NT2/D1 (cell line): ENCODE data around the gene MINAR1.

Source experiments
- YY1 ChIP-seq: IDR thresholded peaks from 2 replicates; pipeline ENCODE4 v1.6.1; 2011; ENCODE audit not compliant: insufficient read length, insufficient read depth
- ZNF274 ChIP-seq: IDR thresholded peaks from 2 replicates; pipeline ENCODE4 v1.6.1; 2011; ENCODE audit warnings: mild to moderate bottlenecking, low read depth, low read length

GRCh38 chr15:79430901-79431635 lies 1.1 kb upstream of the MINAR1 start:
- TF ChIP-seq YY1, result no peak
- no peak for TF ChIP-seq ZNF274
